Measurements from ENCODE around the gene TBL1Y.

- no peak for TF ChIP-seq TCF4 (CRISPR knock-in tag; IDR thresholded peaks at IDR 0.05; ENCODE audit: borderline replicate concordance)
- TF ChIP-seq ZNF565 (CRISPR knock-in tag; conservative IDR thresholded peaks at IDR 0.05; ENCODE audit: low read depth), result no peak
- TF ChIP-seq ESRRG (CRISPR knock-in tag; IDR thresholded peaks at IDR 0.05), result no peak
- no peak for TF ChIP-seq PATZ1 (CRISPR knock-in tag; IDR thresholded peaks at IDR 0.05; ENCODE audit: borderline replicate concordance)
- no peak for TF ChIP-seq PPARA (CRISPR knock-in tag; IDR thresholded peaks at IDR 0.05; ENCODE audit: borderline replicate concordance)
Measured at GRCh38 chrY:7094365-7094764, 183.9 kb downstream of the TBL1Y start.
